IPS-NIHi11 (cell line): ENCODE data around the gene ATG101.
A peak's percentile ranks its signal among the peaks of the same experiment; 100 is the strongest.

Experiments used
- DNase-seq: peaks from one replicate; pipeline ENCODE4 v3.0.0; 2012; ENCODE audit warnings: mixed read lengths, low spot score

The ATG101 gene

DNA sequence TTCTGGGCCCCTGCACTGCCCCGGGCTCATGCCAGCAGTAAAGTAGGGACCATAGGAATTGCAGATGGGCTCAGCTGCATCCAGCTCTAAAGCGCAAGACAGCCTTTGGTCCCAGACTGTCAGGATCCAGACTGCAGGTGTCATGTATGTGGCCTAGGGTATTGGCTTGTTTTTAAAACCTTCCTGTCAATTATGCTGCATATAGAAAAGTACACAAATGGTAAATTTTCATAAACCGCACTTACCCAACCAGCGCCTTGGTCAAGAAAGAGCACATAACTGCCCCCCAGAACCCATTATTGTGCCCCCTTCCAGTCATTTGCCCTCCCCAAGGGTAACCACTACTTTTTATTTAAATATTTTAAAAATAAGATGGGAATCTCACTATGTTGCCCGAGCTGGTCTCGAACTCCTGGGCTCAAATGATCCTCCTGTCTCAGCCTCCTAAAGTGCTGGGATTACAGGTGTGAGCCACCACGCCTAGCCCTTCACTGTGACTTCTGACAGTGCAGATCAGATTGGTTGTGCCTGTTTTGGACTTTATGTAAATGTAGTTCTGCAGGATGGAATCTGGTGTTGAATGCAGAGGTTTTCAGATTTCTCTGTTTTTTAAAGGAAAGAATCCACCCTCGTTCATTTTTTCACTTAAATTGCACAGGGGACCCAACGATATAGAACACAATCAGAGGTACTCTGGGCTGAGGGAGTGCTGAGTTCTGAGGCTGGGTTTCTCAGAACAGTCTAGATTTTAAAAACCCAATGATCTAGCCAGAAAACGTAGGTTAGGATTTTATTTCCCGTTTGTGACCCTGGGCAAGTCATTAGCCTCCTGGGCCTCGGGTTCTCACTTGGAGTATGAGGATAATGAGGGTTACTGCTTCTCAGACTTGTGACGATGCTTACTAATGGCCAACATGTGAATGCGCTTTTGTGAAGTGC is 11.9 kb upstream of the ATG101 start:
- DNase-seq = no peak

DNA sequence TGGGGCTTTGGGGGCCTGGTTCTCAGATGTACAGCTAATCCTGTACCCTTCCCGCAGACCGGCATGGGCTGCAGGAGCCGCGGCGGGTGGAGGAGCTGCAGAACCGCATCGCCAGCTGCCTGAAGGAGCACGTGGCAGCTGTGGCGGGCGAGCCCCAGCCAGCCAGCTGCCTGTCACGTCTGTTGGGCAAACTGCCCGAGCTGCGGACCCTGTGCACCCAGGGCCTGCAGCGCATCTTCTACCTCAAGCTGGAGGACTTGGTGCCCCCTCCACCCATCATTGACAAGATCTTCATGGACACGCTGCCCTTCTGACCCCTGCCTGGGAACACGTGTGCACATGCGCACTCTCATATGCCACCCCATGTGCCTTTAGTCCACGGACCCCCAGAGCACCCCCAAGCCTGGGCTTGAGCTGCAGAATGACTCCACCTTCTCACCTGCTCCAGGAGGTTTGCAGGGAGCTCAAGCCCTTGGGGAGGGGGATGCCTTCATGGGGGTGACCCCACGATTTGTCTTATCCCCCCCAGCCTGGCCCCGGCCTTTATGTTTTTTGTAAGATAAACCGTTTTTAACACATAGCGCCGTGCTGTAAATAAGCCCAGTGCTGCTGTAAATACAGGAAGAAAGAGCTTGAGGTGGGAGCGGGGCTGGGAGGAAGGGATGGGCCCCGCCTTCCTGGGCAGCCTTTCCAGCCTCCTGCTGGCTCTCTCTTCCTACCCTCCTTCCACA is 11.0 kb upstream of the ATG101 start:
- DNase-seq = no peak

DNA sequence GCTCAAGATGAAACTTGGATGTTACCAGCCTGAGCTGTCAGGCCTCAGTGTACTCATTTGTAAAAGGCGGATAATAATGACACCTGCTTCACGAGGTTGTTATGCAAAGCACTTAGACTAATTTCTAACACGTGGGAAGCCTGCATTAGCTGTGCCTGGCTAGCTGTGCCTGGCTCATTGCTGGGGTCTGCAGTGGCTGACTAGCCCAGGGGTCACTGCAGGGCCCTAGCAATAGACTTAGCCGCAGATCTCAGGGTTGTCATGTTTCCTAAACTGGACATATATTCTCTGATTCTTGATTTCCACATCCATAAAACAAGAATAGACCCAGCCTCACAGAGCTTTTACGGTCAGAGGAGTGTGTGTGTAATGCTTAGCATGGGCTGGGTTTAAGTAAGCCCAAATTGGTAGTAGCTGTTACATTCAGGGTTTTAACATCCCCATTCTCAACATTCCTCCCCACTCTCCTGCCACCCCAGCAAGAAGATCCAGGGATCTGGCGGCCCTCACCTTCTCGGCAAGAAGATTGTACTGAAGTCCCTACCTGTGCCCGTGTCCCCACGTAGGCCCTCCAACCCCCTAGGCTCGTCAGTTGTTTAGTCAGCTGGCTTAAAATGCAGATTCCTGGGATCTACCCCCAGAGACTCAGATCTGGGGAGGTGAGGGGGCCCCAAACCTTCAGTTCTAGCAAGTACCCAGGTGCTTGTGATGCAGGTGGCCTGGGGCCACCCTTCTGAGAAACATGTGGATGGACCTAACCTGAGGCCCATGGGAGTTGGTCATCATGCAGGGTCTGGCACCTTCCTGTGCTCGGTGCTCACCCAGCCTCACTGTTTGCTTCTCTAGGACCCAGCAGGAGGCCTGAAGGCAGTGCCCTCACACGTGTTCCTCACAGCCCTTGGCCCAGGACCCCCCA is 9.9 kb upstream of the ATG101 start:
- no peak for DNase-seq

DNA sequence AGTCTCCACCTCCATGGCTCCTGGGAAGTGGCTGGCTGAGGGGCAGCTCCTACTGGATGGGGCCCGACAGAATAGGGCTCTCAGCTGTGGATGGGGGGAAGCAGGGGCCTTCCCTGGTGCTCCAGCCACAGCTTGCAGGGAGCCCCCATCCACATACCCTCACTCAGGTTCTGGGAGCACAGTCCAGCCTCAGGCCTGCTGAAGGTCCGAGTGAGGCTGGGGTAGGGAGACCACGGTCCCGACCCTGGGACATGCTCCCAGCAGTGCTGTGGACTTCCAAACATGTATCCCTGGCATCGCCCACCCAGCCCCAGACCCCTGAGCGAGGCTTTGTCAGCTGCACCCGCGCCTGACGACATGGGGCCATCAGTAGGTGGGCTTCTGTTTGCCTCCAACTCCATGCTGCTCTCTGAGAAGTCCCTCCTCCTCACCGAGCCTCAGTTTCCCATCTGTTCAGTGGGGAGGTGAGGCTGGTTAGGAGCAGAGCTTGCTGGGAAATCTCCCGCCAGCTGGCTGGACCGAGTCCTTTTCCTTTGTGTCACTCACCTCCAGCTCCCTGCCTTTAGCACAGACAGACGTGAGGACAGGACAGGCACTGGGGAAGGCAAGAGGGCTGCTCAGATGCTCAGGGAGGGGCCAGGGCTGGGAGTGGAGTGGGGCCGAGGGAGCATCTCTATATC is 9.1 kb upstream of the ATG101 start:
- no peak for DNase-seq

DNA sequence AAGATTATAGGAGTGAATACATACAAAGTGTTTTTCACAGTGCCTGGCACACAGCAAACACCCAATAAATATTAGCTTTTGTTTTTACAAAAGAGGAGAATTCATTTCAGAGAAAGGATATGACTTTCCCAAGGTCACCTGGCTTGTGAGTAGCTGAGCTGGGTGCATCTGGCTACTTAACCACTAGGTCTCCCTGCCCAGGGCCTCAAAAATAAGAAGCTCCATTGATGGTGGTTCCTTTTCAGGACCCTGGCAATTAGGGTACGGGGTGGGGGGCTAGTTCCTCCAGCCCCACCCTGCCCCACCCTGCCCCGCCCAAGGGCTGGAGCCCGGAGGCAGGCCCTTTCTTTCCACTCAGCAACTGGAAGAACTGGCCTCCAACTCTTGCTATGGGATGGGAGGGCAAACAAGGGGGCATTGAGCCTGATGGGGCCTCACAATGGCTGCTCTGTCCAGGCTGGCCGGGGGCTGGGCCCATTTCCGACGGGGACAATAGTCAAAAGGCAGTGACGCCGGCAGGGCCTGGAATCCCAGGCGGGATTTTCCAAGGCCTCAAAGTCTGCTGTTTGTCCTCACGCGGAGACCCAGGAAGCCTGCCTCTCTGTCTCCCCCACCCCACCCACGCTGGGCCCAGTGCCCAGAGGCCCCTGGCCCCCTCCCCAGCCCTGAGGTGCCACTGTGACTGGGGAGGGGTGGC is 8.2 kb upstream of the ATG101 start:
- no peak for DNase-seq

DNA sequence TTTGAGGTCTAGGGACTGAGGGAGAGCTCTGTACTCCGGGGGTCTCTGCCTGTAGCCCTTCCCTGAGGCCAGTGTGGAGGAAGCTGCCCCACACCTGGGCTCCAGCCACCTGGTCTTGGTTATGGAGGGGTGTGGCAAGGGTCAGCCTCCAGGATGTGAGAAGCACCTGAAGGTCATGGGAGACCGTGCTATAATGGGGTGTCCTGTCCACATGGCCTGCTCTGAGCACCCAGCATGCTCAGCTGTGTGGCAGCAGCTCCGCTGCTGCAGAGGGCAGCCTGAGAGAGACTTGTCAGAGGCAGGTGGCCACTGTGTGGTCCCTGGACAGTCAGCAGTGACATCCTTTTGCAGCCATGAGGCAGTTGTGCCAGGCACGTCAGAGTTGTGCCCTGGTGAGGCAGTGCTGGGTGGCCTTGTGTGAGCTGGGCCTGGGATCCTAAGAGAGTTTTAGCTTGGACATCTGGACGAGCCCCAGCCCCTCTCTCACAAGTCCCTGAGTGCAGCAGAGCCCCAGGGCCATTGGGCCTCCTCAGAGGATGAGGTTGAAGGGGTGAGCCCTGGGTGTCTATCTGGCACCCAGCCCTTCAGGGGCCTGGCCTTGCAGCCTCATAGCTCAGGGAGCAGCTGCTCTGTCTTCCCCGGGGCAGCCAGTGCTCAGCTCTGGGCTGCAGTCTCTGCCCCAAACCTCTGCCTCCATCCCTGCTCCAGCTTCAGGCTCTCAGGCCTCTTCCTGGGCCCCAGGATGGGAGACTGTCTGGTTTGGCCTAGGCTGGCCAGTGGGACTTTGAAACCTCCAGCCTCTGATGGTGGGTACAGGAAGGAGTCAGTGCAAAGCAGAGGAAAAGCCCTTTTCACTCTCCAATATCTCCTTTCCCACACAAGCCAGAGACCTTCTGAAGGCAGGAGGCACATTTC is 7.4 kb upstream of the ATG101 start:
- no peak for DNase-seq

DNA sequence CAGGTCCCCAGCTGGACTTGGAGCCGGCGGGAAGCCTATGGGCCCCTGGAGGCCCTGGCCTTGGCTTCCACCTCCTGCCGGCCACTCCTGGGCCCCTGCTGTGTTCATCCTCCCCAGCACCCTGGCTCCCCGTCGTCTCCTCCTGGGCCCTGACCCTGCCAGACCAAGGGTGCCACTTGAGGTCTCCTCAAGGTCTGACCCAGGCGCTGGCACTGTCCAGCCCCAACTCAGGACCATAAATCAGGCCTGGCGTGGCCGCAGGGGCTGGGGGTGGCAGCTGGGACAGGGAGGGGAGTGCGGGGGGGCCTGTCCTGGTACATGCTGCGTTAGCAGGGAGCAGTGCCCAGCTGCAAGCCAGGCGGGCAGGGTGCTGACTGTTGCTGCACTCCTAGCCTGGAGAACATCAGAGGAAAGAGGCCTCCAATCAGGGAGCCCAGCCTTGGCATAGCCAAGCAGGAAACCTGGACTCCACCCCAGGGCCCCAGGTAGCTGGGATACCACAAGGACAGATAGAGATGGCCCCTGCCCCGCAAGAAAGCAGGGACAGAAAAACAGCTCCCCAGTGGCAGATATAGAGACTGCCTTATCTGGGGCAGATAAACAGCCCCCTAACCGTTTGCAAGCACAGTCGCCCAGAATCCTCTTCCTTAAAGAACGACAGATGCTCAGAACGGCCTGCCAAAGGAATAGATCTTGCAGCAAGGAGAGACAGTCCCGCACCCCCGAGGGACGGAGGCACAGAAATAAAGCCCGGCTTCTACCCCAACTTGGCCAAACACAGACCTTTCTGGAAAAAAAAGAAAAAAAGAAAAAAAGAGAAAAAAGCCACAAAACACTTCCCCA is 6.5 kb upstream of the ATG101 start:
- no peak for DNase-seq

DNA sequence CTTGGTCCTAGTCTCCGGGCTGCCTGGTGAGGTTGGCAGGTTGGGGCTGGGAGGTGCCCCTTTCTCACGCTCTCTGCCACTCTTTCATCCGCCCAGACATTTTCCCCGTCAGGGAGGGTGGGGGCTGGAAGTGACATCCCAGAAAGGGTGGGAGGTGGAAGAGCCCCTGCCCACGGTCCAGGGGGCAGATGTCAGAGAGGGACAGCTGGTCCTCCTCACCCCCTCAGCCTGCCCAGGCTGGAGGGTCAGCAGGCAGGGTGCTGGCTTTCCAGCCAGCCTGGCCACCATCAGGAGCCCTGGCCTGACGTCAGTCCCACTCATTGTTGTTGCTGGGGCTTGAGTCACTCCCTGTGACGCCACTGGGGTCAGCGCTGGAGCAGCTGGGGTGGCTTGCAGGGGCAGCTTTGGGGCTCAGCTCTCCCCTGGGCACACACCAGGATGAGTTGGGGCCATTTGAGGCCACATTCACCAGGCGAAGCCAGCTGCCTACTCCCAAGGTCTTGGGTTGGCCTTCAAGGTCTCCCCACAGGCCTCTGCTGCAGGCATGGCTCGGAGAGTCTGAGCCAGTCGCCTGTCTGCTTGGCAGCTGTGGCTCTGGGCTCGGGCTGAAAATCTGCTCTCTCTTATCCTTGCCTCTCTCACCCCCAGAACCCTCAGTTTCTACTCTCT is 5.7 kb upstream of the ATG101 start:
- DNase-seq = no peak

DNA sequence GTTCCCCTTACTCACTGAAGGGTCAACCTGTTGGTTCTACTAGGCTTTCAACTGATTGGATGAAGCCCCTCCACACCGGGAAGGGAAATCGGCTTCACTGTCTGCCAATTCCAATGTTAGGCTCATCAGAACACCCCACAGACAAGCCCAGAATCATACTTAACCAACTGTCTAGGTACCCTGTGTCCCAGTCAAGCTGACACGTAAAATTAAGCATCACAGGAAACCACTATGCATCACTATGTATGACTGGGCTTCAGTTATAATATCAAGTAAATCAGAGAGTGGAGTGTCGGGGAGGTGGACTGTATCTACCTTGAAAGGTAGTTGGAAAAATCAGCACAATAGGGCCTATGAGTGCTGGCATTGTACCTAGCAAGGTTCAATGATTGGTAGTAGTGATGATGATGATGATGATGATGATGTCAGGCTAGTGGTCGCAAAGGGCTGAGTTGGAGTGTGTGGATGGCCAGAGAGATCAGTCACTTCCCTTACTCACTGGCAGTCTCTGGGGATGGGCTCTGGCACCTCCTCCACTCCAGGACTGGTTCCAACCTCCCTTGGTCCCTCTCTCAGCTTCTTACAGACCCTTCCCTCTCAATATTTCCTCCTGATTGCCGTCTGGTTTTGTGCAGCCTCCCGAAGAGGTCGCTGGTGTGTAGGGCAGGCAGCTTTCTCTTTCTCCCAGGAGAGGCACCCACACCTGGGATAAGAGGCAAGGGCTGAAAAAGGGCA is 3.3 kb upstream of the ATG101 start:
- DNase-seq = no peak

DNA sequence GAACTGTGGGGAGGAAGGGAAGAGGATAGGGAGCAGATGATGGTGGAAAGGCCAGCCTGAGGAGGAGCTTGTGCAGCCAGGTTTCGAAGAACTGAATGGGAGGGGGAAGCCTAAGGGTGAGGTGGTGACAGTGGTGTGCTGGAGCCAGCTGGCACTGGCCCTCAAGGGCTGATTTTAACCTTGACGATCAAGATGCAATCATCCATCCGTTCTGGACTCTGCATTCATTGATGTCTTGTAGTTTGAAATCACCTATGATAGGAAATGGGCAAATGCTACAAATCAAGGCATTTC is 2.8 kb upstream of the ATG101 start:
- DNase-seq = no peak

DNA sequence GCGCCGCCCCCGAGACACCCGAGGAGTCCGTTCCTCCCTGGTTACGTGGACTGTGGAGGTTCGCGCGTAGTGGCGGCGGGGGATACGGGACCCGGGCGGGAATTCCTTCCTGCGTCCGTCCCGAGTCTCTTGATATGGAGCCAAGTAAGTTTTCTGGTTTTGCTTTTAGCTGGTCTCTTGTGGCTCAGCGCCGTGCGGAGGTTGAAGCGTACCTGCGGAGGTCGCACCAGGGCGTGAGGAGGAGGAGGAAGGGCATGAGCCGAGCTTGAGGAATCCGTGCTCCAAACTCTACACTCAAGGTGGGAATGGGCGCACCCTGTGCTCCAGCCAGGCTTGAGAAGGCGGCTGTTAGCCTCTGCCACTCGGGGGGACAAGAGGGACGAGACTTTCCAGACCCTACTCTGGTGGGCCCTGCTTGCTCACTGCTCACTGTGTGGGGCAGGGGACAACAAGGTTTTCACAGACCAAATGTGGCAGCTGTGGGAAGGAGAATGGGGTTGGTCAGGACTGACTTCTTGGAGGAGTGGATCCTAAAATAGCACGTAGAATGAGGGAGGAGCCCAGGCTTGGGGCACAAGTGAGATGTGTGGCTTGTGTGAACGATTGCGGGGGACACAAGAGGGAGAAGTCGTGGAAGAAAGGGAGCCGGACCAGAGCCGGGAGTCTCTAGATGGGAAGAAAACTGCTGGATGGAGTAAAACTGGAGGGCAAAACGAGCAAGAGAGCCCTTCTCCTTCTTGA is 577 bp downstream of the ATG101 start:
- no peak for DNase-seq

DNA sequence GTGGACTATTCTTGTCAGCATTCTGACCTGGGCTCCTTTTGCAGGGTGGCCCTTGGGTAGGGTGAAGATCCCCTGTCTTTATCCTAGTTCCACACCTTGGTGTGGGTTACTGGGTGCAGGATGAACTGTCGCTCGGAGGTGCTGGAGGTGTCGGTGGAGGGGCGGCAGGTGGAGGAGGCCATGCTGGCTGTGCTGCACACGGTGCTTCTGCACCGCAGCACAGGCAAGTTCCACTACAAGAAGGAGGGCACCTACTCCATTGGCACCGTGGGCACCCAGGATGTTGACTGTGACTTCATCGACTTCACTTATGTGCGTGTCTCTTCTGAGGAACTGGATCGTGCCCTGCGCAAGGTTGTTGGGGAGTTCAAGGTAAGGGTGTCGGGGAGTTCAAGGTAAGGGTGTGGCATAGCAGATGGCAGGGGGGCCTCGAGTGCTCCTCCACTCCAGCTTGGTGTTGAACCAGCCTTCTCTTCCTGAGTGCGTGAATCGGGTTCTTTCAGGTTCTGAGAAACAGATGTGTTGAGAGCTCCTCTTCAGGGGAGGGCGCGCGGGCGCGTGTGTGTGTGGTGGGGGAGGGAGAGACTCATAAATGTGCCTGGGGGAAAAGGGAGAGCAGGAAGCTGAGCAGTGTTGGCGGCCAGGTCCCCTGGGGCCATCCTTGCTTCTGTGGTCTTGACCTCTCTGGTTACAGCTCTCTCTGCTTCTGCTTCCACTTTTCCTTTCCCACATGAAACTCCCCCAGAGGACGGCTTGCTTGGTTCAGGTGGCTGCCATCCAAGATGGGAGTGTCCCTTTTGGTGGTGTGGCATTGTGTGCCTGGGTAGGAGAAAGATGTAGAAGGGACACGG is 4.0 kb downstream of the ATG101 start:
- DNase-seq = peak; percentile 45

DNA sequence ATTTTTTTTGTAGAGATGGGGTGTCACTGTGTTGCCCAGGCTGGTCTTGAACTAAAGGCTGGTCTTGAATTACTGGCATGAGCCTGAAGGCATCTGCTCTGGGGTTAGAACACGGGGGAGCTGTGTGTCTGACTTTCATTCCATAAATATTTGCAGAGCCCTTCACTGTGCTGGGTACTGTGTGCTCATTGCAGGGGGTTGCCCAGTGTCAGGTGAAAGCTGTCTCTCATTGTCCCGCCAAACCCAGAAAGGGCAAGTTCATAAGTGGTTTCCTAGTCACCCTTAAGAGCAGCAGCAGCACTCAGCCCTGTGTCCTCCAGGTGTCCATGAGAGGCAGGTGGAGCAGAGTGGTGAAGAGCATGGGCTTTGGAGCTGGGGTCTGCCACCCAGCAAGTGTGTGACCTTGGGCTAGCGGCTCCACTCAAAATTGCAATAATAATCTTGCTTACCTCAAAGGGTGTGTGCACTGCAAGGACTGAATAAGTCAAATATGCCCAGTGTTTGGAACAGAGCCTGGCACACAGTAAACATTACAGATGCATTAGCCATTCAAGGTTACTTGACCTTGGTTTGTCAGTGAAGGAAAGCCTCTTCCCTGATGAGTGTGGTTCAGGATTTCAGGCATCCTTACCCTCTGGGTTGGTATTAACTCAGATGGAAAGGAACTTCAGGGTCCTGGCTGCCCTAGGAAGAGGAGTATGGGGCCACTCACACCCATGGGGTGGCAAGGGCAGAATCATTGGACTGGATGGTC is 5.4 kb downstream of the ATG101 start:
- no peak for DNase-seq

DNA sequence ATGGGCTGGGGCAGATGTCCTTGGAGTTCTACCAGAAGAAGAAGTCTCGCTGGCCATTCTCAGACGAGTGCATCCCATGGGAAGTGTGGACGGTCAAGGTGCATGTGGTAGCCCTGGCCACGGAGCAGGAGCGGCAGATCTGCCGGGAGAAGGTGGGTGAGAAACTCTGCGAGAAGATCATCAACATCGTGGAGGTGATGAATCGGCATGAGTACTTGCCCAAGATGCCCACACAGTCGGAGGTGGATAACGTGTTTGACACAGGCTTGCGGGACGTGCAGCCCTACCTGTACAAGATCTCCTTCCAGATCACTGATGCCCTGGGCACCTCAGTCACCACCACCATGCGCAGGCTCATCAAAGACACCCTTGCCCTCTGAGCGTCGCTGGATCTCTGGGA is 7.0 kb downstream of the ATG101 start:
- no peak for DNase-seq

DNA sequence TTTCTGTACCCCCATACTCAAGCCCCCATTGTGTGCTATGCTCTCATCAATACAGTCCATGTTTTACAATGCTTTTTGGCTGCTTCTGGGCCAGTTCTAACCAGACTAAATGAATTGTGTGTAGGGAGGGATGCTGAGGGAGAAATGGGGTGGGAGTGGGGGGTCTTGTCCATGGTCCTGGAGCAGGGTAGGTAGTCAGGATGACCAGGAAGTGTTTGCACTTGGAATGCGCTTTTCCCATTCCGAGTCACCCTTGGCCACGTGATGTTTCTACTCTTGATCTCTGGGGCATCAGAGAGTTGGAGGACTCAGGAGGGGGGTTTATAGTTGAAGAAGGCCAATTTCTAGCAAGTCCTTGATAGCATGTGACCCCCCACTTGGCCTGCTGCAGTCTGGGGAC is 8.5 kb downstream of the ATG101 start:
- peak; percentile 21 for DNase-seq
